H1 (cell line): ENCODE results near the gene CNR2. TPM values are rescaled to one million over a fixed set of nuclear protein-coding genes. Genes with fewer than 3 reads are reported as not detected.

Source experiments
- CTCF ChIA-PET: fragments of 300-600 bp; sonication (Branson Sonifier 250); formaldehyde crosslinking; loops from one replicate; lab custom pipeline; 2021; ENCODE audit not compliant: partially characterized antibody; lab: Charles Lee
- POLR2A ChIA-PET: fragments of 300-600 bp; sonication (Branson Sonifier 250); formaldehyde crosslinking; loops from one replicate; lab custom pipeline; 2021; ENCODE audit warnings: inconsistent platforms; ENCODE audit not compliant: partially characterized antibody; lab: Charles Lee
- DNase-seq, 2 experiments: peaks; one replicate each; pipeline versions ENCODE4 v3.0.0 to v3.0.0-alpha.2; 2010 to 2022; ENCODE audit warnings: low spot score in 2 of 2, low read depth in 1 of 2, mixed read lengths in 1 of 2
- FAIRE-seq: peaks from 2 replicates; lab custom pipeline; 2011; peaks lifted over from hg19 to GRCh38; lab: Jason Lieb, UNC
- H2AFZ ChIP-seq: 2 replicates; pipeline ENCODE4 v1.8.1; 2012; ENCODE audit warnings: low read length, inconsistent platforms
- H2AK5ac ChIP-seq: 2 replicates; pipeline ENCODE4 v1.6.1; 2013; ENCODE audit warnings: low read depth, low read length
- H2BK120ac ChIP-seq: replicated peaks from 2 replicates; pipeline ENCODE3; 2013; ENCODE audit warnings: low read depth, low read length, inconsistent platforms
- H2BK12ac ChIP-seq: 2 replicates; pipeline ENCODE4 v1.6.1; 2013; ENCODE audit warnings: low read depth, low read length
- H2BK15ac ChIP-seq: 2 replicates; pipeline ENCODE4 v1.6.1; 2013; ENCODE audit warnings: low read length
- H2BK20ac ChIP-seq: 2 replicates; pipeline ENCODE4 v1.6.1; 2013; ENCODE audit warnings: low read length
- H2BK5ac ChIP-seq: 2 replicates; pipeline ENCODE4 v1.6.1; 2013; ENCODE audit warnings: low read depth, low read length
- H3K14ac ChIP-seq: 2 replicates; pipeline ENCODE4 v1.6.1; 2013; ENCODE audit warnings: inconsistent platforms; ENCODE audit not compliant: insufficient read length
- H3K18ac ChIP-seq: 2 replicates; pipeline ENCODE4 v1.6.1; 2013; ENCODE audit warnings: low read length; ENCODE audit errors: extremely low read depth
- H3K23ac ChIP-seq: 2 replicates; pipeline ENCODE4 v1.6.1; 2013; ENCODE audit warnings: inconsistent platforms; ENCODE audit not compliant: insufficient read length
- H3K23me2 ChIP-seq: 2 replicates; pipeline ENCODE4 v1.6.1; 2013; ENCODE audit warnings: low read depth, low read length
- H3K27ac ChIP-seq: 2 replicates; pipeline ENCODE4 v1.6.1; 2011; ENCODE audit warnings: low read depth, low read length, inconsistent platforms
- H3K27me3 ChIP-seq, 4 experiments: replicated peaks in 1 of 4; 1 replicate in 1 of 4; 2 replicates in 3 of 4; pipeline versions ENCODE4 v1.6.1 to v1.8.1; 2011 to 2013; ENCODE audit warnings: low read length in 3 of 4, mild to moderate bottlenecking in 3 of 4, inconsistent platforms in 2 of 4, mixed read lengths in 2 of 4, moderate library complexity in 1 of 4; ENCODE audit not compliant: control insufficient read depth in 3 of 4, insufficient read depth in 3 of 4; ENCODE audit errors: extremely low read depth in 1 of 4
- H3K36me3 ChIP-seq, 4 experiments: 2 replicates each; pipeline versions ENCODE4 v1.6.1 to v1.8.1; 2011 to 2013; ENCODE audit warnings: mild to moderate bottlenecking in 4 of 4, low read length in 3 of 4, moderate library complexity in 2 of 4, control low read depth in 1 of 4, inconsistent platforms in 1 of 4; ENCODE audit not compliant: insufficient read depth in 4 of 4, control insufficient read depth in 2 of 4
- H3K4ac ChIP-seq: replicated peaks from 2 replicates; pipeline ENCODE3; 2013; ENCODE audit warnings: low read length, low read depth, mixed read lengths, inconsistent platforms; ENCODE audit not compliant: insufficient read length
- H3K4me1 ChIP-seq, 4 experiments: replicated peaks in 1 of 4; 1 replicate in 1 of 4; 2 replicates in 3 of 4; pipeline versions ENCODE4 v1.6.1 to v1.8.1; 2011 to 2013; ENCODE audit warnings: low read length in 3 of 4, inconsistent platforms in 2 of 4, mixed read lengths in 1 of 4; ENCODE audit not compliant: insufficient read depth in 4 of 4, control insufficient read depth in 3 of 4
- H3K4me2 ChIP-seq, 2 experiments: 2 replicates each; pipeline versions ENCODE4 v1.6.1 to v1.8.1; 2011 to 2013; ENCODE audit warnings: low read depth in 2 of 2, low read length in 2 of 2, control low read depth in 1 of 2, inconsistent platforms in 1 of 2, mild to moderate bottlenecking in 1 of 2; ENCODE audit not compliant: insufficient read depth in 1 of 2
- H3K4me3 ChIP-seq, 4 experiments: fragments of 200-600, 300-600 bp in 1 of 4; sonication (generic), shearing (Covaris generic), sonication (Bioruptor Twin) in 1 of 4; 2 replicates each; pipeline versions ENCODE4 v1.5.1 to v1.8.1; 2011 to 2016; ENCODE audit warnings: low read length in 4 of 4, low read depth in 3 of 4, control low read depth in 2 of 4, inconsistent platforms in 2 of 4, mild to moderate bottlenecking in 2 of 4, mixed read lengths in 1 of 4, moderate library complexity in 1 of 4; ENCODE audit not compliant: insufficient read depth in 2 of 4; ENCODE audit errors: extremely low read depth in 1 of 4
- H3K56ac ChIP-seq: replicated peaks from 2 replicates; pipeline ENCODE3; 2013; ENCODE audit warnings: low read depth, mild to moderate bottlenecking, mixed read lengths, low read length, inconsistent platforms; ENCODE audit not compliant: insufficient read length
- H3K79me1 ChIP-seq: 2 replicates; pipeline ENCODE4 v1.6.1; 2013; ENCODE audit warnings: low read depth, low read length, control low read depth
- H3K79me2 ChIP-seq, 2 experiments: 2 replicates each; pipeline versions ENCODE4 v1.6.1 to v1.8.1; 2012 to 2013; ENCODE audit warnings: low read length in 2 of 2, mild to moderate bottlenecking in 2 of 2, inconsistent platforms in 1 of 2; ENCODE audit not compliant: insufficient read depth in 2 of 2, control insufficient read depth in 1 of 2
- H3K9ac ChIP-seq, 4 experiments: replicated peaks in 1 of 4; 1 replicate in 1 of 4; 2 replicates in 3 of 4; pipeline versions ENCODE4 v1.6.1 to v1.8.1; 2011 to 2013; ENCODE audit warnings: low read depth in 3 of 4, low read length in 3 of 4, control low read depth in 2 of 4, mild to moderate bottlenecking in 2 of 4, moderate library complexity in 2 of 4, inconsistent platforms in 1 of 4; ENCODE audit errors: extremely low read depth in 1 of 4
- H3K9me3 ChIP-seq, 2 experiments: 2 replicates each; pipeline versions ENCODE4 v1.6.1 to v1.8.1; 2012 to 2013; ENCODE audit warnings: mild to moderate bottlenecking in 2 of 2, moderate library complexity in 2 of 2, control low read depth in 1 of 2, inconsistent platforms in 1 of 2, low read depth in 1 of 2, low read length in 1 of 2, mixed read lengths in 1 of 2; ENCODE audit not compliant: insufficient read depth in 2 of 2
- H4K20me1 ChIP-seq, 2 experiments: replicated peaks in 1 of 2; 2 replicates each; pipeline versions ENCODE3 to v1.8.1; 2011 to 2013; ENCODE audit warnings: inconsistent platforms in 2 of 2, low read length in 2 of 2, mild to moderate bottlenecking in 1 of 2; ENCODE audit not compliant: insufficient read depth in 2 of 2, control insufficient read depth in 1 of 2
- H4K5ac ChIP-seq: 2 replicates; pipeline ENCODE4 v1.6.1; 2013; ENCODE audit warnings: low read length, low read depth, mixed read lengths, inconsistent platforms; ENCODE audit not compliant: insufficient read length
- H4K8ac ChIP-seq: 2 replicates; pipeline ENCODE4 v1.8.0; 2013; ENCODE audit warnings: mild to moderate bottlenecking, moderate library complexity, low read length, inconsistent platforms; ENCODE audit not compliant: insufficient read depth; ENCODE audit errors: extremely low read depth
- H4K91ac ChIP-seq: replicated peaks from 2 replicates; pipeline ENCODE3; 2013; ENCODE audit warnings: low read length, mixed read lengths, inconsistent platforms; ENCODE audit not compliant: insufficient read length
- ASH2L ChIP-seq: fragments of 200-600, 300-600 bp; sonication (generic); IDR thresholded peaks from one replicate; pipeline ENCODE4 v1.7.1; 2017; ENCODE audit warnings: low read length
- ATF3 ChIP-seq: IDR thresholded peaks from 2 replicates; pipeline ENCODE4 v1.6.1; 2011; ENCODE audit warnings: low read depth, mild to moderate bottlenecking, low read length; ENCODE audit not compliant: insufficient read depth
- BCL11A ChIP-seq, 2 experiments: IDR thresholded peaks; one replicate each; pipeline ENCODE4 v1.6.1; 2011; ENCODE audit warnings: low read depth in 2 of 2, low read length in 2 of 2, mild to moderate bottlenecking in 2 of 2
- CEBPB ChIP-seq: IDR thresholded peaks from 2 replicates; pipeline ENCODE4 v1.6.1; 2012; ENCODE audit warnings: low read depth, low read length
- JUN ChIP-seq: IDR thresholded peaks from 2 replicates; pipeline ENCODE4 v1.6.1; 2011; ENCODE audit warnings: low read depth, mild to moderate bottlenecking, improper control_type of control experiment, low read length
- NANOG ChIP-seq: IDR thresholded peaks from 2 replicates; pipeline ENCODE4 v1.6.1; 2011; ENCODE audit warnings: low read length, low read depth, mild to moderate bottlenecking, inconsistent platforms; ENCODE audit not compliant: insufficient read depth, poor library complexity, severe bottlenecking
- NRF1 ChIP-seq: IDR thresholded peaks from 2 replicates; pipeline ENCODE4 v1.6.1; 2011; ENCODE audit warnings: mild to moderate bottlenecking, low read depth, low read length, improper control_type of control experiment
- PHF8 ChIP-seq: fragments of 200-600 bp; sonication (generic); conservative IDR thresholded peaks from 2 replicates; pipeline ENCODE4 v1.7.1; 2012; ENCODE audit warnings: low read depth, mild to moderate bottlenecking, inconsistent platforms, low read length, moderate library complexity
- TEAD4 ChIP-seq: IDR thresholded peaks from 2 replicates; pipeline ENCODE4 v1.6.1; 2012; ENCODE audit warnings: low read depth, low read length, inconsistent platforms, mixed read lengths
- WGBS, 2 experiments: shearing (Covaris generic) in 1 of 2; methylation state at CpG; one replicate each; pipeline versions ENCODE4 v1.1.6 to v1.1.7; 2013 to 2015; ENCODE audit warnings: low lambda C conversion rate in 2 of 2, mixed read lengths in 2 of 2, inconsistent platforms in 1 of 2, low coverage in 1 of 2, missing lambda C conversion rate in 1 of 2; ENCODE audit not compliant: insufficient replicate concordance in 2 of 2, insufficient coverage in 1 of 2, insufficient read length in 1 of 2; ENCODE audit errors: extremely low coverage in 1 of 2, missing lambda C conversion rate in 1 of 2; 5-methylcytosine and 5-hydroxymethylcytosine counted together
- polyA plus RNA-seq, 7 experiments: library from polyadenylated mRNA; depleted of rRNA in 3 of 7; stranded (reverse) in 5 of 7; unstranded in 2 of 7; fragments of >200 nt in 5 of 7; fragments of 200-250 nt in 2 of 7; gene quantifications; 1 replicate in 5 of 7; 2 replicates in 1 of 7; 4 replicates in 1 of 7; pipeline versions ENCODE4 v1.2.1 to v1.2.3, GENCODE V29; 2011 to 2013; ENCODE audit warnings: missing spikeins in 2 of 7, mixed read lengths in 2 of 7
- total RNA-seq: library from RNA; stranded (reverse); fragmentation: NEBNext Ultra II Directional; extraction: Animal tissue kit (Norgen Biotek cat#: 25700); gene quantifications from 2 replicates; pipeline ENCODE4 v1.2.1, GENCODE V29; 2021

Gene CNR2
- total and polyA plus RNA-seq, 2 of the 8 experiments (the other 6 are each of a cell fraction or from before 2014, with no cell fraction given), result not detected

- H3K79me1 ChIP-seq, result no peaks in the 10 kb centered on the region
- ChIA-PET POLR2A (interaction anchor here (1.1 to 2.0 kb wide), 3 partner anchors 27 to 220 kb away, joined by 3 to 7 read pairs (median 4); partner anchors contain the start of gene SRSF10), CTCF (interaction anchor here (0.6 to 2.7 kb wide), 8 partner anchors 13 to 433 kb away, joined by 3 to 10 read pairs (median 4); no protein-coding TSS in a partner anchor)
- no peak overlapping the region for H3K27ac ChIP-seq
- H3K56ac ChIP-seq, result no peak overlapping the region
- no peaks in the 10 kb centered on the region for H3K79me2 ChIP-seq
- no peak overlapping the region for H3K9ac ChIP-seq
- 92% methylated on average over 5 of the region's 5 CpGs; no CpG with 5 or more reads in 1 of the 2 experiments for whole genome bisulfite sequencing, 2 experiments
- no peak overlapping the region for H4K91ac ChIP-seq
- no peak overlapping the region for H2BK120ac ChIP-seq
- H4K5ac ChIP-seq, result no peak overlapping the region
- no peak overlapping the region for H3K4me3 ChIP-seq
- H3K4me1 ChIP-seq, result no peaks in the 10 kb centered on the region
- H2AK5ac ChIP-seq, result no peak overlapping the region
- no peak for FAIRE-seq
- no peak overlapping the region for H3K23ac ChIP-seq
- no peaks in the 10 kb centered on the region for H3K27me3 ChIP-seq
- H3K9me3 ChIP-seq, result peaks cover 0 to 5% of the 10 kb centered on the region in 2 experiments; a peak in 1 of 4 replicates
- DNase-seq, result no peak
- no peak overlapping the region for H3K18ac ChIP-seq
- no peaks in the 10 kb centered on the region for H3K23me2 ChIP-seq
- no peak overlapping the region for H2BK20ac ChIP-seq
- H4K20me1 ChIP-seq, result no peaks in the 10 kb centered on the region
- H3K36me3 ChIP-seq, result no peaks in the 10 kb centered on the region; a peak in 1 of 8 replicates
- TF ChIP-seq ATF3 (no peak), JUN (no peak), NRF1 (no peak), BCL11A (IDR thresholded peaks at IDR 0.05; ENCODE audit: low read depth in 2 of 2, low read length in 2 of 2) (no peak), TEAD4 (no peak), CEBPB (no peak), NANOG (no peak), ASH2L (no peak), PHF8 (no peak)
- no peak overlapping the region for H3K4ac ChIP-seq
- no peak overlapping the region for H2BK12ac ChIP-seq
- no peak overlapping the region for H2AFZ ChIP-seq
- no peak overlapping the region for H3K4me2 ChIP-seq
- H2BK5ac ChIP-seq, result no peak overlapping the region
- H2BK15ac ChIP-seq, result no peak overlapping the region
- H3K14ac ChIP-seq, result no peak overlapping the region
- no peak overlapping the region for H4K8ac ChIP-seq
Measured at GRCh38 chr1:23930270-23930669, 17.1 kb upstream of the CNR2 start.
